Measurements from ENCODE around the gene APOO. TPM values are rescaled to one million over a fixed set of nuclear protein-coding genes. Genes with fewer than 3 reads are reported as not detected.

Gene APOO
- total and polyA plus RNA-seq, 2 of the 13 experiments (the other 11 are each of a cell fraction or from before 2014, with no cell fraction given), result 9.7 to 22.1 TPM

DNA sequence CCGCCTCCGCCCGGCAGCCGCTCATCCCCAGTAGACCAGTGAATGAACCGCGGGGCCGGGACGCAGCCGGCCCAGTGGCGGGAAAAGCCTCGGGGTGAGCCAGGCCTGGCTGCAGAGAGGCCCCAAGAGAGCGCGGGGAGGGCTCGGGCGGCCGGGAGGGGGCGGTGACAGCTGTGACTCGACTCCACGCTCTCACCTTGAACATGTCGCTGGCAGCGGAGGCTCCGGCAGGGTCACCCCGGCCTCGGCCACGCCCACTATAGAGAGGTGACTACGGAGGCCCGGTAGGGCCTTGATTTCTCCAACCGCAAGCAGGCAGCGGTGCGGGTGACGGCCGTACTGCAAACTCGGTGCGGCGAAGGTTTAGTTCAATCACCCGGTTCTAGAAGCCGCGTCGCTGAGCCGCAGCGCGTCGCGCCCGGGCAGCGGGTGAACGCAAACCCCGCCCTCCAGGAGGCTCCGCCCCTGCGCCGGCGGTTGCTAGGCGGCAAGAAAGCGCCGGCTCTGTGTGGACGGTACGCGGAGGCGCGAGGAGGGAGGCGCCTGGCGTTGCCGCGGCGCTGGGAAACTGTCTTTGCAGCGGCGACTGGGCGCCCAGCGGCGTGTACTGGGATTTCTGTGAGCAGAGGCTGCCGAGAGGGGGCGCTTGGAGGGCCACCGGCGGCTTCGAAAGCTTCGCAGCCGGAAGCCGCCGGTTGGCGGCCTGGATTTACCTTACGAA lies at the start of gene APOO, which contains the start of gene CXorf58 (continued):
- TF ChIP-seq, protein P1, sequence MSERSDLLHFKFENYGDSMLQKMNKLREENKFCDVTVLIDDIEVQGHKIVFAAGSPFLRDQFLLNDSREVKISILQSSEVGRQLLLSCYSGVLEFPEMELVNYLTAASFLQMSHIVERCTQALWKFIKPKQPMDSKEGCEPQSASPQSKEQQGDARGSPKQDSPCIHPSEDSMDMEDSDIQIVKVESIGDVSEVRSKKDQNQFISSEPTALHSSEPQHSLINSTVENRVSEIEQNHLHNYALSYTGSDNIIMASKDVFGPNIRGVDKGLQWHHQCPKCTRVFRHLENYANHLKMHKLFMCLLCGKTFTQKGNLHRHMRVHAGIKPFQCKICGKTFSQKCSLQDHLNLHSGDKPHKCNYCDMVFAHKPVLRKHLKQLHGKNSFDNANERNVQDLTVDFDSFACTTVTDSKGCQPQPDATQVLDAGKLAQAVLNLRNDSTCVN (CRISPR knock-in tag; IDR thresholded peaks at IDR 0.05; ENCODE audit: borderline replicate concordance), result peak; percentile 45; the same call in 1 of the 2 replicates
- TF ChIP-seq MED1 (CRISPR knock-in tag; IDR thresholded peaks at IDR 0.05) (peak; percentile 18; the same call in 1 of the 2 replicates), ZNF614 (CRISPR knock-in tag; IDR thresholded peaks at IDR 0.05; ENCODE audit: borderline replicate concordance) (no peak), YY1 (IDR thresholded peaks at IDR 0.05; ENCODE audit: insufficient read depth, insufficient replicate concordance, low read depth, low read length) (peak; percentile 30), ZNF20 (CRISPR knock-in tag; IDR thresholded peaks at IDR 0.05) (0 out of 2 replicates have a peak, but pooled peaks have one; percentile 75), FOXO1 (CRISPR knock-in tag; IDR thresholded peaks at IDR 0.05) (no peak), ZNF780A (CRISPR knock-in tag; IDR thresholded peaks at IDR 0.05) (no peak), HNRNPLL (IDR thresholded peaks at IDR 0.05; ENCODE audit: low read depth, low read length, poor library complexity, severe bottlenecking) (peak; percentile 92), HMG20B (CRISPR knock-in tag; conservative IDR thresholded peaks at IDR 0.05) (no peak), RFX1 (IDR thresholded peaks at IDR 0.05) (peak; percentile 82), UBTF (CRISPR knock-in tag; IDR thresholded peaks at IDR 0.05) (0 out of 2 replicates have a peak, but pooled peaks have one; percentile 36), GABPA (IDR thresholded peaks at IDR 0.05; ENCODE audit: low read depth, low read length) (no peak), GABPA (CRISPR knock-in tag; IDR thresholded peaks at IDR 0.05; ENCODE audit: low read depth) (peak; percentile 31; the same call in 1 of the 2 replicates), MEF2D (CRISPR knock-in tag; IDR thresholded peaks at IDR 0.05) (peak; percentile 31; the same call in 1 of the 2 replicates), CREM (IDR thresholded peaks at IDR 0.05) (no peak), CREM (CRISPR knock-in tag; IDR thresholded peaks at IDR 0.05) (no peak), PHF8 (CRISPR knock-in tag; IDR thresholded peaks at IDR 0.05) (peak; percentile 66), ZSCAN9 (CRISPR knock-in tag; IDR thresholded peaks at IDR 0.05; ENCODE audit: borderline replicate concordance) (no peak), NFKB2 (CRISPR knock-in tag; IDR thresholded peaks at IDR 0.05; ENCODE audit: borderline replicate concordance) (peak; percentile 29; the same call in 1 of the 2 replicates), TOE1 (CRISPR knock-in tag; IDR thresholded peaks at IDR 0.05) (no peak), ZFP36L1 (CRISPR knock-in tag; IDR thresholded peaks at IDR 0.05) (no peak), ZZZ3 (CRISPR knock-in tag; IDR thresholded peaks at IDR 0.05; ENCODE audit: borderline replicate concordance) (no peak), NFRKB (IDR thresholded peaks at IDR 0.05) (no peak), ZNF331 (CRISPR knock-in tag; IDR thresholded peaks at IDR 0.05) (0 out of 2 replicates have a peak, but pooled peaks have one; percentile 10), ZNF598 (CRISPR knock-in tag; IDR thresholded peaks at IDR 0.05; ENCODE audit: borderline replicate concordance) (no peak), FOXJ3 (CRISPR knock-in tag; IDR thresholded peaks at IDR 0.05; ENCODE audit: borderline replicate concordance) (no peak), MIXL1 (CRISPR knock-in tag; IDR thresholded peaks at IDR 0.05) (no peak), NFATC3 (CRISPR knock-in tag; IDR thresholded peaks at IDR 0.05) (no peak)
- TF ChIP-seq, protein P2, sequence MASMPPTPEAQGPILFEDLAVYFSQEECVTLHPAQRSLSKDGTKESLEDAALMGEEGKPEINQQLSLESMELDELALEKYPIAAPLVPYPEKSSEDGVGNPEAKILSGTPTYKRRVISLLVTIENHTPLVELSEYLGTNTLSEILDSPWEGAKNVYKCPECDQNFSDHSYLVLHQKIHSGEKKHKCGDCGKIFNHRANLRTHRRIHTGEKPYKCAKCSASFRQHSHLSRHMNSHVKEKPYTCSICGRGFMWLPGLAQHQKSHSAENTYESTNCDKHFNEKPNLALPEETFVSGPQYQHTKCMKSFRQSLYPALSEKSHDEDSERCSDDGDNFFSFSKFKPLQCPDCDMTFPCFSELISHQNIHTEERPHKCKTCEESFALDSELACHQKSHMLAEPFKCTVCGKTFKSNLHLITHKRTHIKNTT (CRISPR knock-in tag; IDR thresholded peaks at IDR 0.05), result no peak
